Transverse colon (tissue), 4 donors: Measurements from ENCODE around the gene STAG2. TPM values are rescaled to one million over a fixed set of nuclear protein-coding genes. Genes with fewer than 3 reads are reported as not detected.

Experiments
- DNase-seq: peaks from one replicate; pipeline ENCODE4 v3.0.0-alpha.2; 2019
- H3K27ac ChIP-seq, 4 donors: fragments of 200-600 bp; sonication (generic); 2 replicates each; pipeline ENCODE4 v1.5.1; 2016 to 2018; ENCODE audit warnings: inconsistent platforms in 4 of 4
- H3K27me3 ChIP-seq: fragments of 200-600 bp; sonication (generic); 2 replicates; pipeline ENCODE4 v1.5.1; 2017; ENCODE audit warnings: inconsistent platforms
- H3K36me3 ChIP-seq, 4 donors: fragments of 200-600 bp; sonication (generic); 2 replicates each; pipeline ENCODE4 v1.5.1; 2017 to 2019; ENCODE audit warnings: inconsistent platforms in 4 of 4
- H3K4me1 ChIP-seq, 4 donors: fragments of 200-600 bp; sonication (generic); 2 replicates each; pipeline ENCODE4 v1.5.1; 2017 to 2020; ENCODE audit warnings: inconsistent platforms in 4 of 4
- H3K4me3 ChIP-seq, 4 donors: fragments of 200-600 bp; sonication (generic); 1 replicate in 1 of 4; 2 replicates in 3 of 4; pipeline versions ENCODE4 v1.5.1 to v1.6.1; 2017 to 2019; ENCODE audit warnings: inconsistent platforms in 4 of 4
- H3K9me3 ChIP-seq, 2 donors: fragments of 200-600 bp; sonication (generic); 2 replicates each; pipeline ENCODE4 v1.5.1; 2017 to 2019; ENCODE audit warnings: inconsistent platforms in 2 of 2
- EP300 ChIP-seq: sonication (generic); formaldehyde crosslinking; IDR thresholded peaks from one replicate; pipeline ENCODE4 v1.6.1; 2017; ENCODE audit warnings: antibody characterized with exemption, low read depth
- POLR2A ChIP-seq: fragments of 450-650 bp; IDR thresholded peaks from one replicate; pipeline ENCODE4 v1.6.1; 2016; ENCODE audit warnings: antibody characterized with exemption, mild to moderate bottlenecking, moderate library complexity
- POLR2AphosphoS5 ChIP-seq, 3 donors: sonication (generic); formaldehyde crosslinking; IDR thresholded peaks; one replicate each; pipeline ENCODE4 v1.6.1; 2016; ENCODE audit warnings: antibody characterized with exemption in 3 of 3
- WGBS, 2 donors: methylation state at CpG; one replicate each; pipeline ENCODE4 v1.1.5; 2018; ENCODE audit warnings: low coverage in 1 of 2; 5-methylcytosine and 5-hydroxymethylcytosine counted together
- in situ Hi-C, 4 donors: fragments of 200-750 bp; cut with MboI; loops; one replicate each; pipeline versions ENCODE4 v1.15.0 to v1.15.1; 2017; ENCODE audit warnings: low sequenced_read_pairs in 3 of 4, low pct_ligation_motif_present in 1 of 4, low pct_unique_long_range_greater_than_20kb in 1 of 4
- intact Hi-C: fragments of 100-400 bp; cut with DNase I; formaldehyde crosslinking; loops from one replicate; pipeline ENCODE4 v1.15.1; 2023; ENCODE audit warnings: low total_unique reads
- total RNA-seq, 4 donors: library from RNA; depleted of rRNA; stranded (reverse); fragments of >200 nt; gene quantifications; one replicate each; pipeline ENCODE4 v1.1.0, GENCODE V29; 2016
- TF ChIP-seq, protein P1 (sequence below), 5 experiments: fragments of 200-600 bp in 3 of 5; fragments of 450-650 bp in 2 of 5; sonication (generic) in 3 of 5; IDR thresholded peaks; 1 replicate in 2 of 5; 2 replicates in 3 of 5; pipeline ENCODE4 v1.5.1; 2016 to 2017; ENCODE audit warnings: antibody characterized with exemption in 5 of 5, inconsistent platforms in 3 of 5, mild to moderate bottlenecking in 2 of 5, moderate library complexity in 1 of 5

STAG2 gene
- total RNA-seq, 4 donors from 2014 or later: 20.7 to 103 (median 79.5) TPM

- no peaks in the 10 kb centered on the region for H3K27me3 ChIP-seq
- intact Hi-C loops (no loop called here), in situ Hi-C loops (no loop called here)
- DNase-seq: no peak
- TF ChIP-seq POLR2AphosphoS5 (IDR thresholded peaks at IDR 0.05) (no peak), EP300 (no peak), POLR2A (no peak)
- TF ChIP-seq, protein P1, sequence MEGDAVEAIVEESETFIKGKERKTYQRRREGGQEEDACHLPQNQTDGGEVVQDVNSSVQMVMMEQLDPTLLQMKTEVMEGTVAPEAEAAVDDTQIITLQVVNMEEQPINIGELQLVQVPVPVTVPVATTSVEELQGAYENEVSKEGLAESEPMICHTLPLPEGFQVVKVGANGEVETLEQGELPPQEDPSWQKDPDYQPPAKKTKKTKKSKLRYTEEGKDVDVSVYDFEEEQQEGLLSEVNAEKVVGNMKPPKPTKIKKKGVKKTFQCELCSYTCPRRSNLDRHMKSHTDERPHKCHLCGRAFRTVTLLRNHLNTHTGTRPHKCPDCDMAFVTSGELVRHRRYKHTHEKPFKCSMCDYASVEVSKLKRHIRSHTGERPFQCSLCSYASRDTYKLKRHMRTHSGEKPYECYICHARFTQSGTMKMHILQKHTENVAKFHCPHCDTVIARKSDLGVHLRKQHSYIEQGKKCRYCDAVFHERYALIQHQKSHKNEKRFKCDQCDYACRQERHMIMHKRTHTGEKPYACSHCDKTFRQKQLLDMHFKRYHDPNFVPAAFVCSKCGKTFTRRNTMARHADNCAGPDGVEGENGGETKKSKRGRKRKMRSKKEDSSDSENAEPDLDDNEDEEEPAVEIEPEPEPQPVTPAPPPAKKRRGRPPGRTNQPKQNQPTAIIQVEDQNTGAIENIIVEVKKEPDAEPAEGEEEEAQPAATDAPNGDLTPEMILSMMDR (IDR thresholded peaks at IDR 0.05): no peak
- H3K27ac ChIP-seq: no peak overlapping the region
- no peaks in the 10 kb centered on the region for H3K36me3 ChIP-seq
- H3K4me1 ChIP-seq: peaks cover 0 to 3% (median 0%) of the 10 kb centered on the region in 4 donors
- no peaks in the 10 kb centered on the region for H3K9me3 ChIP-seq
- WGBS, 2 donors: 47 to 64% methylated on average over 3 of the region's 3 CpGs
- H3K4me3 ChIP-seq: no peak overlapping the region
Observed at GRCh38 chrX:124023838-124024238, 62.3 kb downstream of the STAG2 start.

GRCh38 chrX:124026529-124026928 lies 65.0 kb downstream of the STAG2 start:
- TF ChIP-seq EP300 (no peak), POLR2AphosphoS5 (IDR thresholded peaks at IDR 0.05) (no peak), POLR2A (no peak)
- TF ChIP-seq, protein P1 (IDR thresholded peaks at IDR 0.05): no peak
- Histone ChIP-seq H3K4me1 (no peaks in the 10 kb centered on the region), H3K4me3 (no peak overlapping the region), H3K36me3 (no peaks in the 10 kb centered on the region), H3K27me3 (no peaks in the 10 kb centered on the region), H3K27ac (no peak overlapping the region), H3K9me3 (no peaks in the 10 kb centered on the region)
- 90 to 100% methylated on average over 1 of the region's 1 CpG for WGBS, 2 donors
- in situ Hi-C loops: no loop called here
- DNase-seq: no peak
- intact Hi-C loops: no loop called here

DNA sequence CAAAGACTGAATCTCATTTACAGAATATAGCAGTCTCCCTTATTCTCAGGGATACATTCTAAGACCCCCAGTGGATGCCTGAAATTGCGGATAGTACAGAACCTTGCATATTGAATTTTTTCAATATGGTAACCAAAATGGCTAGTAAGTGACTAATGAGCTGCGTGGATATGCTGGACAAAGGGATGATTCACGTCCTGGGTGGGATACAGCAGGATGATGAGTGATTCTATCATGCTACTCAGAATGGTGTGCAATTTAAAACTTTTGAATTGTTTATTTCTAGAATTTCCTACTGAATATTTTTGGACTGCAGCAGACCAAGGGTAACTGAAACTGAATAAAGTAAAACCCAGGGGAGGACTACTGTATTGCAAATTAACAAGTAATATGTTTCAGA lies 66.7 kb downstream of the STAG2 start:
- H3K27me3 ChIP-seq: no peaks in the 10 kb centered on the region
- WGBS, 2 donors: 69% methylated on average over 3 of the region's 3 CpGs; no CpG with 5 or more reads in 1 of the 2 donors
- DNase-seq: no peak
- H3K27ac ChIP-seq: no peak overlapping the region
- intact Hi-C loops: no loop called here
- H3K4me3 ChIP-seq: no peak overlapping the region
- no peaks in the 10 kb centered on the region for H3K4me1 ChIP-seq
- H3K9me3 ChIP-seq: no peaks in the 10 kb centered on the region
- in situ Hi-C loops: no loop called here
- TF ChIP-seq EP300 (no peak), POLR2AphosphoS5 (IDR thresholded peaks at IDR 0.05) (no peak), POLR2A (no peak)
- TF ChIP-seq, protein P1 (IDR thresholded peaks at IDR 0.05): no peak
- no peaks in the 10 kb centered on the region for H3K36me3 ChIP-seq

DNA sequence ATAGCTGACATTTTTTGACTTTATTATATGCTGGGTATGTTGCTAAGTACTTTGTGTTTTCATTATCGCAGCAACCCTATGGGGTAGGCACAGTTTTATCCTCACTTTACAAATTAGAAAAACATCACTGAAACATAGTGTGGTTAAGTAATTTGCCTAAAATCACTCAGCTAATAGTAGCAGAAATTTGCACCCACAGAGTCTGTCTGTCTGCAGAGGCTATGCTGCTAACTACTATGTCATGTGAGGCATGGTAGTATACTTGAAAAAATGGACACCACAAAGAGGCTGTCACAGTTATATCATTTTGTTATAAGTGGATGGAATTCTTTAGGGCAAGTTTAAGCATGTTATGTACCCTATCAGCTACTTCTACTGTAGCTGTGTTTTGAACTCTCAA lies 69.0 kb downstream of the STAG2 start:
- Histone ChIP-seq H3K27ac (no peak overlapping the region), H3K27me3 (no peaks in the 10 kb centered on the region), H3K36me3 (no peaks in the 10 kb centered on the region), H3K9me3 (no peaks in the 10 kb centered on the region), H3K4me1 (no peaks in the 10 kb centered on the region), H3K4me3 (no peak overlapping the region)
- in situ Hi-C loops (no loop called here), intact Hi-C loops (no loop called here)
- no peak for DNase-seq
- 78 to 100% methylated on average over 1 of the region's 1 CpG for WGBS, 2 donors
- TF ChIP-seq POLR2AphosphoS5 (IDR thresholded peaks at IDR 0.05) (no peak), POLR2A (no peak)
- TF ChIP-seq, protein P1 (IDR thresholded peaks at IDR 0.05): no peak
